HG02840 (cell line): ENCODE results near the gene STK36.
A peak's percentile ranks its signal among the peaks of the same experiment; 100 is the strongest.

ENCODE experiments used
- ATAC-seq: cut with Tn5 transposase; IDR thresholded peaks from one replicate; pipeline ENCODE4 v1.9.1; 2021; ENCODE audit warnings: mild to moderate bottlenecking, moderate library complexity, moderate number of reproducible peaks; ENCODE audit not compliant: unreplicated experiment, low FRiP score

The STK36 gene, protein sequence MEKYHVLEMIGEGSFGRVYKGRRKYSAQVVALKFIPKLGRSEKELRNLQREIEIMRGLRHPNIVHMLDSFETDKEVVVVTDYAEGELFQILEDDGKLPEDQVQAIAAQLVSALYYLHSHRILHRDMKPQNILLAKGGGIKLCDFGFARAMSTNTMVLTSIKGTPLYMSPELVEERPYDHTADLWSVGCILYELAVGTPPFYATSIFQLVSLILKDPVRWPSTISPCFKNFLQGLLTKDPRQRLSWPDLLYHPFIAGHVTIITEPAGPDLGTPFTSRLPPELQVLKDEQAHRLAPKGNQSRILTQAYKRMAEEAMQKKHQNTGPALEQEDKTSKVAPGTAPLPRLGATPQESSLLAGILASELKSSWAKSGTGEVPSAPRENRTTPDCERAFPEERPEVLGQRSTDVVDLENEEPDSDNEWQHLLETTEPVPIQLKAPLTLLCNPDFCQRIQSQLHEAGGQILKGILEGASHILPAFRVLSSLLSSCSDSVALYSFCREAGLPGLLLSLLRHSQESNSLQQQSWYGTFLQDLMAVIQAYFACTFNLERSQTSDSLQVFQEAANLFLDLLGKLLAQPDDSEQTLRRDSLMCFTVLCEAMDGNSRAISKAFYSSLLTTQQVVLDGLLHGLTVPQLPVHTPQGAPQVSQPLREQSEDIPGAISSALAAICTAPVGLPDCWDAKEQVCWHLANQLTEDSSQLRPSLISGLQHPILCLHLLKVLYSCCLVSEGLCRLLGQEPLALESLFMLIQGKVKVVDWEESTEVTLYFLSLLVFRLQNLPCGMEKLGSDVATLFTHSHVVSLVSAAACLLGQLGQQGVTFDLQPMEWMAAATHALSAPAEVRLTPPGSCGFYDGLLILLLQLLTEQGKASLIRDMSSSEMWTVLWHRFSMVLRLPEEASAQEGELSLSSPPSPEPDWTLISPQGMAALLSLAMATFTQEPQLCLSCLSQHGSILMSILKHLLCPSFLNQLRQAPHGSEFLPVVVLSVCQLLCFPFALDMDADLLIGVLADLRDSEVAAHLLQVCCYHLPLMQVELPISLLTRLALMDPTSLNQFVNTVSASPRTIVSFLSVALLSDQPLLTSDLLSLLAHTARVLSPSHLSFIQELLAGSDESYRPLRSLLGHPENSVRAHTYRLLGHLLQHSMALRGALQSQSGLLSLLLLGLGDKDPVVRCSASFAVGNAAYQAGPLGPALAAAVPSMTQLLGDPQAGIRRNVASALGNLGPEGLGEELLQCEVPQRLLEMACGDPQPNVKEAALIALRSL (N-terminal part only)

DNA sequence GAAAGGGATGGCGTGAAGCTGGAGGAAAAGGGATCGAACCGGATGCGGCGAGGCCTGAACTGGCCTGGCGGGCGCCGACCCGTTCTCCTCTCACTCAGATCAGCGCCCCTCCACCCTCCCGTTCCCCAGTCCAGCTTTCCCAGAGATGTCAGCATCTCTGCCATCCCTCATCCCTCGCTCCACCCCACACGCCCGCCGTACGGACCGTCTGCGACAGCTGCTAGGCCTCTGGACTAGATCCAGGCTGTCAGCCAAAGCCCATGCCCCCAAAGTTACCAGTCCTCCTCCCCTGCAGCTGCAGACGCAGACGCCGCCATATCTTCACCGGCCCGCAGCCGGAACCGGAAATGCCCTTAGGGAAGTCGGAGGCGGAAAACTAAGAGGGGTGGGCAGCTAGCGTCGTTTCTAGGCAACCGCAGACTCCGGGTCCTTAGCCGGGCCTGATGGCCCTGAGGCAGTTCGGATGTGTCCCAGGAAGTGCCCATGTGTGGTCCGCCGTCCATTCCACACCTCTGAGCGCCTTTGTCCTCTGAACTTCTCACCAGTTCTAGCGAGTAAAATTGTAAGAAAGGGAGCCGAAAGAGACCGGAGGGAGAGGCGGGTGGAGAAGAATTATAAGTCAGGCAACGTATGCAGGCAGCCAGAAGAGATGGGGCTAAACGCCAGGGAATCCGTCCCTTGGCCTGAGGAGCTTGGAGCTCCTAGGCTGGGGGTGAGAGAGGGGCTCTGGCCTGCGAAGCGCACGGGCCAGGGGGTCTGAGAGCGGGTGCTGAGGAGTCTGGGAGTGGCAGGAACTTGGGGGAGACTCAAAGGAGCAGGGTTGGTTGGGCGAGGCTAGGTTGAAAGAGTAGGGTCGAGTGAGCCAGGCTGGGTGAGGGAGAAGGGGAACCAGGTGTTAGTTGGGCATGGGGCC is at the start of gene STK36, which contains the start of gene RNF25:
Gene STK36 (plus strand): TSS at position 433 of the 913 bp plus-strand sequence. CDS start 744 bp downstream, outside the sequence.
Gene RNF25 (minus strand): TSS at position 349 of the 913 bp plus-strand sequence. CDS start 32 bp downstream, at position 317.
- peak; percentile 97 for ATAC-seq

GRCh38 chr2:218622606-218623365 is 49.1 kb upstream of the STK36 start:
- ATAC-seq, result no peak

DNA sequence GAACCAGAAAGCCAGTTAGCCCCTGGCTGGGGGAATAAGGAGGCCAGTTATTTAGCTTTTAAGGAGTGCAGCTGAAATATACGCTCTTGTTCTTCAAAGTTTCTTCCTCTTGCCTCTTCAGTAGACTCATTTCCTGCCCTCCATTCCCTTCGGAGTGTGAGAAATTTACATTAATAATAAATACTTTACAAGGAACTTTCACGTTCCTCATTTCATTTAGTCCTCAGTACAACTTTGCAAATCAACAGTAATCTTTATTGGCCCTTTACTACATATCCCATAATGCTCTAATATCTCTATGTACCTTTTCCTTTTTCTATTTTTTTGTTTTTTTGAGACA is 48.5 kb upstream of the STK36 start:
- no peak for ATAC-seq

DNA sequence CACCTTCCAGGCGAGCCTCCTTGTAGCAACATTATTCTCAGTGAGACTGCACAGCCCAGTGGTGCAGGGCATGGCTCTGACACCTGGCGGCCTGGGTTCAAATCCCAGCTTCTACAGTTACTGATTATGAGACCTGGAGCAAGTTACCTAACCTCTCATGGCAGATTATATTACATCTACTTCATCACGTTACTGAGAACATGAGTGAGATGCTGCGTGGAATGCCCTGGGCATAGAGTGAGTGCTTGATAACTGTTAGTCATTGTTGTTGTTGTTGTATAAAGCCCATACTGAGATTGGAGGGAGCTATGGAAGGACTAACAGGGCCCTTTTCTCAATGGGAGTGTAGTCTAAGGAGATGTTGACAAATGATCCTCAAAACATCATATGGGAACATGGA is 45.5 kb upstream of the STK36 start:
- ATAC-seq, result no peak

DNA sequence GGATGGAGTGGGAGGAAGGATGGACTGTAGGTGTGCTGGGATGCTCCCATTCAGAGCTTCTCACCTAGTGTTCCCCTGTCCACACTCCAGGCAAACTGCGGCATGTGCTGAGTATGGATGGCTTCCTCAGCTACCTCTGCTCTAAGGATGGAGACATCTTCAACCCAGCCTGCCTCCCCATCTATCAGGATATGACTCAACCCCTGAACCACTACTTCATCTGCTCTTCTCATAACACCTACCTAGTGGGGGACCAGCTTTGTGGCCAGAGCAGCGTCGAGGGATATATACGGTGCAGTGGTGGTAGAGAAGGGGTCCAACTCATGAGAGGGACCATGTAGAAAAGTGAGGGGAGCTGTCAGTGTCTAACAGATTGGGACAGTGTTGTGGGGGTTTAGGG is 43.9 kb upstream of the STK36 start:
- ATAC-seq, result no peak

- no peak for ATAC-seq
Observed at GRCh38 chr2:218631837-218632236, 40.0 kb upstream of the STK36 start.

GRCh38 chr2:218635719-218636118 is 36.2 kb upstream of the STK36 start:
- no peak for ATAC-seq

DNA sequence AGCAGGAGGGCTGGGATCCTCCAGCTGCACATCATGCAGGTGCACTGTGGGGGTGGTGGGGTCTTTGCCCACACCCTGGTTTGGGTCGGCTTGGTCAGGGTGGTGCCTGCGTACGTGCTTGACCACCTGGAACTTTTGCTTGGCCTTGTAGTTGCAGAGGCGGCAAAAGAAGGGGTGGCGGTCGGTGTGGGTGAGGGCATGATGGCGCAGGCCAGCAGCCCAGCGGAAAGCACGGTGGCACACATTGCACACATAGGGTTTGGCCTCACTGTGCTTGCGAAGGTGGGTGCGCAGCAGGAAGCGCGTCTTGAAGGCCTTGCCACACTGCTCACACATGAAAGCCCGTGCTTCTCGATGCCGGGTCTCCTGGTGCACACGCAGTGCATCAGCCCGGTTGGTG is 33.5 kb upstream of the STK36 start:
- no peak for ATAC-seq

GRCh38 chr2:218642121-218642656 is 29.7 kb upstream of the STK36 start:
- no peak for ATAC-seq

- ATAC-seq, result no peak
Observed at GRCh38 chr2:218642786-218643185, 29.1 kb upstream of the STK36 start.

GRCh38 chr2:218643751-218644310 is 28.1 kb upstream of the STK36 start:
- ATAC-seq, result no peak

DNA sequence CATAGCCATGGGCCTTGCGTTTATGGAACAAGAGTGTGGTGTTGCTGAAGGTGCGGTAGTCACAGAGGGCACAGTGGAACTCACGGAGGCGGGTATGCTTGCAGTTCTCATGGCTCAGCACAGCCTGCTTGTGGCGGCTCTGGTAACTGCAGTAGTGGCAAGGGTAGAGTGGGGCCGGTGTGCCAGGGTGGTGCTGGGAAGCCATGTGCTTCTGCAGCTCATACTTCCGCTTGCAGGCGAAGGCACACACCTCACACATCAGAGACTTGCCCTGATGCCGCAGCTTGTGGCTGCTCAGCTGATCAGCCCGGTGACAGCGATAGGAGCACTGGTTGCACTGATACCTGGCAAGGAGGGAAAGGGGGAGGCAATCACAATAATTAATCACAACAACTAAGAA is 27.2 kb upstream of the STK36 start:
- no peak for ATAC-seq

- no peak for ATAC-seq
Observed at GRCh38 chr2:218645126-218645525, 26.8 kb upstream of the STK36 start.

GRCh38 chr2:218648088-218648786 is 23.6 kb upstream of the STK36 start:
- no peak for ATAC-seq

DNA sequence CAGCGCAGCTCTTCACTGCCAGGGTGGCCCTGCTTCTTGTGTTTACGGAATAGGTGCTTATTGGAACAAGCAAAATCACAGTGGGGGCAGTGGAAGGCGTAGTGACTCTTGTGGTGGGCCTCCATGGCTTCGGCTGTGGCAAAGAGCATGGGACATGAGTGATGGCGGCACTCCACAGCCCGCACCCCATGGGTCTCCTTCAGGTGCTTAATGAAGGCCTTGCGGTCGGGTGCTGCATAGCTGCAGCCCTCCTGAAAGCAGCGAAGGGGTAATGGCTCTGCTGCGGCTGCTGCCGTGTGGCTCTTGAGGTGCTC is 23.1 kb upstream of the STK36 start:
- ATAC-seq, result no peak

GRCh38 chr2:218655751-218656150 is 16.1 kb upstream of the STK36 start:
- ATAC-seq, result no peak

DNA sequence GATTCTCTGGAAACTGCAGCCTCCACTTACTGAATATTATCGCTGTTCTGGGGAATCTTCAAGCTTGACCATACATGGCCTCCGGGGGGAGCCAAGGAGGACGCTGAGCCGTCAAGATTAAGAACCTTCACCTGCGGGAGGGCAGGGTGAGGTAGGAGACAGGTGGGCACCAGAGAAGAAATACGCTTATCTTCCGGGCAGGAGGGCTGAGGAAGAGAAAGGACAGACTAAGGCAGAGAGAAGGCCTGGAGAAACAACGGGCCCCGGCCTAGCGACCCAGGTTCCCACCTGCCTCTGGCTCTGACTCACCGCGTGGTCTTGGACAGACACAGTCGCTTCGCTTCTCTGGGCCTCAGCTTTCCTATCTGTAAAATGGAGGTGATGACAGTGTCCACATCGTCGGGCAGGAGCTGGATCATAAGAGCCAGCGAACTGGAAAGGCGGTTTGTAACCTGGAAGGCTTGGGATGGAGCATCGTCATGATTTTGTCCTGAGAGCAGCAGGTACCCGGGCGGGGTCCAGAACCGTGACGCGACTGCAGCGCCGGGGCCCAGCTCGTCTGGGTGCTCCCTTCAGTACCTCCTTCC is 13.1 kb upstream of the STK36 start:
- peak; percentile 40 for ATAC-seq
